HL-60 (cell line): ENCODE results near the gene IL17C.
A peak's percentile ranks its signal among the peaks of the same experiment; 100 is the strongest.

Experiments
- DNase-seq, 2 experiments: peaks; one replicate each; pipeline ENCODE4 v3.0.0-alpha.2; 2010 to 2020; ENCODE audit warnings: low read depth in 1 of 2, low spot score in 1 of 2
- H3K27ac ChIP-seq: fragments of 250-450 bp; sonication (Bioruptor Pico); replicated peaks from 2 replicates; pipeline ENCODE4 v1.5.1; 2020; ENCODE audit warnings: mild to moderate bottlenecking, moderate library complexity
- H3K27me3 ChIP-seq: fragments of 250-450 bp; sonication (Bioruptor Pico); 2 replicates; pipeline ENCODE4 v1.5.1; 2021; ENCODE audit warnings: mild to moderate bottlenecking, moderate library complexity; ENCODE audit not compliant: insufficient read depth, poor library complexity, severe bottlenecking
- H3K4me3 ChIP-seq: replicated peaks from 2 replicates; pipeline ENCODE4 v1.5.1; 2011; ENCODE audit warnings: mild to moderate bottlenecking, control low read depth, low read length; ENCODE audit not compliant: insufficient read depth
- CTCF ChIP-seq: IDR thresholded peaks from one replicate; pipeline ENCODE4 v1.5.1; 2011; ENCODE audit warnings: low read length, control low read depth, inconsistent platforms; ENCODE audit not compliant: insufficient read depth
- GABPA ChIP-seq: IDR thresholded peaks from 2 replicates; pipeline ENCODE4 v1.6.1; 2012; ENCODE audit warnings: low read depth
- POLR2AphosphoS5 ChIP-seq: IDR thresholded peaks from 2 replicates; pipeline ENCODE4 v1.6.1; 2012; ENCODE audit warnings: low read depth
- REST ChIP-seq: IDR thresholded peaks from 2 replicates; pipeline ENCODE4 v1.6.1; 2012; ENCODE audit warnings: low read depth; ENCODE audit not compliant: insufficient replicate concordance
- SPI1 ChIP-seq: IDR thresholded peaks from 2 replicates; pipeline ENCODE4 v1.6.1; 2012; ENCODE audit warnings: low read depth, mild to moderate bottlenecking, borderline replicate concordance

IL17C gene

GRCh38 chr16:88610909-88611812, 27.2 kb upstream of the IL17C start:
- no peak overlapping the region for H3K4me3 ChIP-seq
- DNase-seq, result no peak
- TF ChIP-seq SPI1 (no peak), CTCF (no peak), REST (no peak), GABPA (no peak)
- no peak overlapping the region for H3K27ac ChIP-seq
- H3K27me3 ChIP-seq, result no peaks in the 10 kb centered on the region

GRCh38 chr16:88613293-88613692, 25.1 kb upstream of the IL17C start:
- no peak overlapping the region for H3K4me3 ChIP-seq
- H3K27me3 ChIP-seq, result no peaks in the 10 kb centered on the region
- TF ChIP-seq SPI1, result no peak
- no peak for TF ChIP-seq REST
- TF ChIP-seq GABPA, result no peak
- TF ChIP-seq CTCF, result no peak
- no peak for TF ChIP-seq POLR2AphosphoS5
- no peak for DNase-seq
- peak overlapping the region; percentile 49 for H3K27ac ChIP-seq

GRCh38 chr16:88613911-88614817, 24.2 kb upstream of the IL17C start:
- DNase-seq, result no peak
- TF ChIP-seq SPI1, result peak; percentile 40; the same call in 1 of the 2 replicates
- TF ChIP-seq GABPA, result no peak
- TF ChIP-seq POLR2AphosphoS5, result no peak
- H3K4me3 ChIP-seq, result no peak overlapping the region

More at GRCh38 chr16:88613911-88614817, 24.2 kb upstream of the IL17C start:
- Histone ChIP-seq H3K27ac (peak overlapping the region; percentile 60), H3K27me3 (no peaks in the 10 kb centered on the region)
